ENCODE data around the gene MYO1B.

DNA sequence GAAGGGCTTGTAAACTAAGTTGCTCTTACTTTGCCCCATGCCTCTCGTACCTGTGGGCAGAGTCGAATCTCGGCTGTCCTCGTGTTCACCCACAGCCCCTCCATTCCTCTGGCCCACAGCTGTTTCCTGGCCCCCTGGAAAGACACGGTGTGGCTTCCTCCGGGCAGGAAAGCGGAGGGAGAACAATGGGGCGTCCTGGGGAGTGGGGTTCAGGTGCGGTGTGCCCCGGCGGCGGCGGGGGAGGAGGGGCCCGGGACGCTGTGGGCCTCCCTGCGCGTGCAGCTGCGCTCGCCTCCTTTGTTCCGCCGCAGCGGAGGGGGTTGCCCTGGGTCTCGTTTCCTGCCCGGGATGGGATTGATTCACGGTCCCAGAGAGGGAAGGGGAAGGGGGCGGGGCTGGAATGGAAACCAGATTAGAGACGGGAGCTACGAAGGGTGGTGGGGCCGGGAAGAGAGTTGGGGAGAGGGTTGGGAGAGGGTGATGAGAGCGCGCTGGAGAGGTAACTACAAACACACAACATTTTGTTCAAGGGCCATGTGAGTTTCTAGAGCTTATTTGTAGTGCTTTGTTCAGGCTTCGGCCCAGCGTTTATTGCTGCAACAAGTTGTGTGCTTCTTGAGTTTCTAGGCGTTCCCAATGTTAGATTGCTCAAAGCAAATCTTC lies 796 bp downstream of the MYO1B start:
- TF ChIP-seq, protein P1, sequence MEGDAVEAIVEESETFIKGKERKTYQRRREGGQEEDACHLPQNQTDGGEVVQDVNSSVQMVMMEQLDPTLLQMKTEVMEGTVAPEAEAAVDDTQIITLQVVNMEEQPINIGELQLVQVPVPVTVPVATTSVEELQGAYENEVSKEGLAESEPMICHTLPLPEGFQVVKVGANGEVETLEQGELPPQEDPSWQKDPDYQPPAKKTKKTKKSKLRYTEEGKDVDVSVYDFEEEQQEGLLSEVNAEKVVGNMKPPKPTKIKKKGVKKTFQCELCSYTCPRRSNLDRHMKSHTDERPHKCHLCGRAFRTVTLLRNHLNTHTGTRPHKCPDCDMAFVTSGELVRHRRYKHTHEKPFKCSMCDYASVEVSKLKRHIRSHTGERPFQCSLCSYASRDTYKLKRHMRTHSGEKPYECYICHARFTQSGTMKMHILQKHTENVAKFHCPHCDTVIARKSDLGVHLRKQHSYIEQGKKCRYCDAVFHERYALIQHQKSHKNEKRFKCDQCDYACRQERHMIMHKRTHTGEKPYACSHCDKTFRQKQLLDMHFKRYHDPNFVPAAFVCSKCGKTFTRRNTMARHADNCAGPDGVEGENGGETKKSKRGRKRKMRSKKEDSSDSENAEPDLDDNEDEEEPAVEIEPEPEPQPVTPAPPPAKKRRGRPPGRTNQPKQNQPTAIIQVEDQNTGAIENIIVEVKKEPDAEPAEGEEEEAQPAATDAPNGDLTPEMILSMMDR (IDR thresholded peaks at IDR 0.05): no peak
- TF ChIP-seq ZFX (IDR thresholded peaks at IDR 0.05; ENCODE audit: borderline replicate concordance): no peak

Measured in 22Rv1 (cell line).